HepG2 (cell line): ENCODE measurements around the gene C11orf68. TPM values are rescaled to one million over a fixed set of nuclear protein-coding genes. Genes with fewer than 3 reads are reported as not detected.

Experiments
- FOXK1 ChIP-seq: sonication (generic); formaldehyde crosslinking; IDR thresholded peaks from 2 replicates; pipeline ENCODE4 v1.4.0; 2020; ENCODE audit warnings: low read depth, missing genetic modification reagents, borderline replicate concordance
- GABPA ChIP-seq, 2 experiments: IDR thresholded peaks; 2 replicates each; pipeline ENCODE4 v1.6.1; 2011 to 2016; ENCODE audit warnings: low read depth in 2 of 2, low read length in 1 of 2, missing biosample characterization in 1 of 2, missing genetic modification characterization in 1 of 2
- JARID2 ChIP-seq: sonication (generic); formaldehyde crosslinking; IDR thresholded peaks from 2 replicates; pipeline ENCODE4 v1.8.1; 2023; ENCODE audit warnings: missing genetic modification reagents, inconsistent platforms; ENCODE audit not compliant: insufficient replicate concordance
- KLF6 ChIP-seq: IDR thresholded peaks from 2 replicates; pipeline ENCODE4 v1.8.0; 2016; ENCODE audit warnings: missing biosample characterization, missing genetic modification reagents
- NCOR1 ChIP-seq: fragments of 200-600 bp; sonication (generic); IDR thresholded peaks from 2 replicates; pipeline ENCODE4 v1.7.0; 2017; ENCODE audit warnings: antibody characterized with exemption, low read length, borderline replicate concordance
- NFATC3 ChIP-seq: sonication (generic); formaldehyde crosslinking; IDR thresholded peaks from 2 replicates; pipeline ENCODE4 v1.5.1; 2020; ENCODE audit warnings: mild to moderate bottlenecking, missing genetic modification reagents
- NKX3-1 ChIP-seq: sonication (generic); formaldehyde crosslinking; IDR thresholded peaks from 2 replicates; pipeline ENCODE4 v1.5.0; 2020; ENCODE audit warnings: missing genetic modification reagents
- POLR2AphosphoS5 ChIP-seq: IDR thresholded peaks from 2 replicates; pipeline ENCODE4 v1.6.1; 2012; ENCODE audit warnings: low read depth, low read length
- POLR2G ChIP-seq: fragments of 200-400 bp; formaldehyde crosslinking; IDR thresholded peaks from 2 replicates; pipeline ENCODE4 v1.6.1; 2018; ENCODE audit warnings: mild to moderate bottlenecking, low read depth, low read length, moderate library complexity
- SKI ChIP-seq: fragments of 450-650 bp; IDR thresholded peaks from one replicate; pipeline ENCODE4 v1.6.1; 2018; ENCODE audit warnings: mild to moderate bottlenecking; ENCODE audit not compliant: partially characterized antibody
- ZC3H13 ChIP-seq: sonication (generic); formaldehyde crosslinking; IDR thresholded peaks from 2 replicates; pipeline ENCODE4 v1.8.1; 2023; ENCODE audit warnings: mild to moderate bottlenecking, missing genetic modification reagents, moderate library complexity
- ZNF484 ChIP-seq: sonication (generic); formaldehyde crosslinking; IDR thresholded peaks from 2 replicates; pipeline ENCODE4 v1.5.1; 2020; ENCODE audit warnings: mild to moderate bottlenecking, low read depth, missing genetic modification reagents, borderline replicate concordance
- polyA plus RNA-seq, 8 experiments: library from polyadenylated mRNA; depleted of rRNA in 3 of 8; stranded (reverse) in 7 of 8; unstranded in 1 of 8; fragments of >200 nt; fragmentation: Illumina TruSeq in 4 of 8; extraction: Trizol in 4 of 8; gene quantifications; 2 replicates each; pipeline versions ENCODE4 v1.2.1 to v1.2.3, GENCODE V29; 2011 to 2016; ENCODE audit warnings: low read depth in 4 of 8, missing spikeins in 1 of 8, mixed read lengths in 1 of 8; ENCODE audit not compliant: insufficient read depth in 1 of 8
- total RNA-seq, 5 experiments: library from RNA; depleted of rRNA; stranded (reverse); fragments of >200 nt; fragmentation: Illumina TruSeq; extraction: Trizol; gene quantifications; 2 replicates each; pipeline ENCODE4 v1.2.3, GENCODE V29; 2016; ENCODE audit warnings: low read depth in 1 of 5
- TF ChIP-seq, protein P1 (sequence below): sonication (generic); formaldehyde crosslinking; IDR thresholded peaks from 2 replicates; pipeline ENCODE4 v1.5.1; 2020; ENCODE audit warnings: missing genetic modification reagents, mild to moderate bottlenecking, borderline replicate concordance
- TF ChIP-seq, protein P2 (sequence below): sonication (generic); formaldehyde crosslinking; IDR thresholded peaks from 2 replicates; pipeline ENCODE4 v1.5.1; 2020; ENCODE audit warnings: mild to moderate bottlenecking, moderate library complexity, missing genetic modification reagents
- TF ChIP-seq, protein P3 (sequence below): sonication (generic); formaldehyde crosslinking; IDR thresholded peaks from 2 replicates; pipeline ENCODE4 v1.4.0; 2020; ENCODE audit warnings: missing genetic modification reagents
- TF ChIP-seq, protein P4 (sequence below): conservative IDR thresholded peaks from 2 replicates; pipeline ENCODE4 v1.6.1; 2018; ENCODE audit warnings: missing genetic modification reagents
- TF ChIP-seq, protein P5 (sequence below), 2 experiments: sonication (generic) in 1 of 2; formaldehyde crosslinking in 1 of 2; IDR thresholded peaks; 2 replicates each; pipeline versions ENCODE4 v1.5.1 to v1.6.1; 2011 to 2020; ENCODE audit warnings: borderline replicate concordance in 1 of 2, low read depth in 1 of 2, low read length in 1 of 2, mild to moderate bottlenecking in 1 of 2, missing genetic modification reagents in 1 of 2, moderate library complexity in 1 of 2

The C11orf68 gene
- total and polyA plus RNA-seq, 2 of the 13 experiments (the other 11 are each of a cell fraction or from before 2014, with no cell fraction given) = 8.4 to 28.3 TPM

DNA sequence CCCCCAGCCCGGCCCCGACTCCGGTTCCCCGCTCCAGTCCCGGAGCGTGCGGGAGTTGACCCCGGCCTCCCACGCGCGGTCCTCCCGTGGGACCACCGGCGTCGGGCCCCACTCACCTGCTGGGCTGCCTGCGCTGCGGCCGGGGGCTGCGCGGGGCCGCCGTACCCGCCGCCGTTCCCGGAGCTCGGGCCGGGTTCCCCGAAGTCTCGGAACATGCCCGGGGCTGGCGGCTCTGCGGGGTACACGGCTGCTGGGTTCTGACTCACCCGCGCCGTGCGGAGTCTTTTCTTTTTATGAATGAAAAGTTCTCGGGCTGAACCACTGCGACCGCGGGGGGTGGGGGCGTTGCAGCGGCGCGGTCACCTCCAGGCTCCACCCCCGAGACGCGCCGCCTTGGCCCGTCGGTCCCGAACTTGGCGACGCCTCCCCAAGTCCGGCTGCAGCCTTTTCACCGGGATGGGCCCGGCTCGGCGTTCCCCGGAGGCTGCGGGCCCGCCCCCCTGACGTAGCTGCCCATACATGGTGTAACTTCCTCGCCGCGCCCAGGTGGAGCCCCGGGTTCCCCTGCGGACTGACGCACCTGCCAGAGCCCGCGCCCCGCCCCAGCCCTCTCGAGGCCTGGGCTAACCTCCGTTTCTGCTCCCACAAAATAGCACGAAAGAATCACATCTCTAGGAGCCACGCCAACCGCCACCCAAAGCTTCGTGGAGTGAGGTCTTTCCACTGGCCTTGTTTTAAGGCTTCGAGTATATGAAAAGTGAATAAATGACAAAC, 18.6 kb downstream of the C11orf68 start, which contains the start of gene FOSL1 (continued):
- TF ChIP-seq, protein P1, sequence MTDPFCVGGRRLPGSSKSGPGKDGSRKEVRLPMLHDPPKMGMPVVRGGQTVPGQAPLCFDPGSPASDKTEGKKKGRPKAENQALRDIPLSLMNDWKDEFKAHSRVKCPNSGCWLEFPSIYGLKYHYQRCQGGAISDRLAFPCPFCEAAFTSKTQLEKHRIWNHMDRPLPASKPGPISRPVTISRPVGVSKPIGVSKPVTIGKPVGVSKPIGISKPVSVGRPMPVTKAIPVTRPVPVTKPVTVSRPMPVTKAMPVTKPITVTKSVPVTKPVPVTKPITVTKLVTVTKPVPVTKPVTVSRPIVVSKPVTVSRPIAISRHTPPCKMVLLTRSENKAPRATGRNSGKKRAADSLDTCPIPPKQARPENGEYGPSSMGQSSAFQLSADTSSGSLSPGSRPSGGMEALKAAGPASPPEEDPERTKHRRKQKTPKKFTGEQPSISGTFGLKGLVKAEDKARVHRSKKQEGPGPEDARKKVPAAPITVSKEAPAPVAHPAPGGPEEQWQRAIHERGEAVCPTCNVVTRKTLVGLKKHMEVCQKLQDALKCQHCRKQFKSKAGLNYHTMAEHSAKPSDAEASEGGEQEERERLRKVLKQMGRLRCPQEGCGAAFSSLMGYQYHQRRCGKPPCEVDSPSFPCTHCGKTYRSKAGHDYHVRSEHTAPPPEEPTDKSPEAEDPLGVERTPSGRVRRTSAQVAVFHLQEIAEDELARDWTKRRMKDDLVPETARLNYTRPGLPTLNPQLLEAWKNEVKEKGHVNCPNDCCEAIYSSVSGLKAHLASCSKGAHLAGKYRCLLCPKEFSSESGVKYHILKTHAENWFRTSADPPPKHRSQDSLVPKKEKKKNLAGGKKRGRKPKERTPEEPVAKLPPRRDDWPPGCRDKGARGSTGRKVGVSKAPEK (CRISPR knock-in tag) = no peak
- no peak for TF ChIP-seq JARID2 (CRISPR knock-in tag)
- TF ChIP-seq NCOR1 = no peak
- 0 out of 2 replicates have a peak, but pooled peaks have one; percentile 57 for TF ChIP-seq NFATC3 (CRISPR knock-in tag)
- TF ChIP-seq, protein P2, sequence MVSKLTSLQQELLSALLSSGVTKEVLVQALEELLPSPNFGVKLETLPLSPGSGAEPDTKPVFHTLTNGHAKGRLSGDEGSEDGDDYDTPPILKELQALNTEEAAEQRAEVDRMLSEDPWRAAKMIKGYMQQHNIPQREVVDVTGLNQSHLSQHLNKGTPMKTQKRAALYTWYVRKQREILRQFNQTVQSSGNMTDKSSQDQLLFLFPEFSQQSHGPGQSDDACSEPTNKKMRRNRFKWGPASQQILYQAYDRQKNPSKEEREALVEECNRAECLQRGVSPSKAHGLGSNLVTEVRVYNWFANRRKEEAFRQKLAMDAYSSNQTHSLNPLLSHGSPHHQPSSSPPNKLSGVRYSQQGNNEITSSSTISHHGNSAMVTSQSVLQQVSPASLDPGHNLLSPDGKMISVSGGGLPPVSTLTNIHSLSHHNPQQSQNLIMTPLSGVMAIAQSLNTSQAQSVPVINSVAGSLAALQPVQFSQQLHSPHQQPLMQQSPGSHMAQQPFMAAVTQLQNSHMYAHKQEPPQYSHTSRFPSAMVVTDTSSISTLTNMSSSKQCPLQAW (CRISPR knock-in tag) = peak; percentile 78
- 0 out of 2 replicates have a peak, but pooled peaks have one; percentile 12 for TF ChIP-seq KLF6
- no peak for TF ChIP-seq ZC3H13
- TF ChIP-seq NKX3-1 (CRISPR knock-in tag) = no peak
- peak; percentile 65 for TF ChIP-seq POLR2AphosphoS5
- TF ChIP-seq, protein P3, sequence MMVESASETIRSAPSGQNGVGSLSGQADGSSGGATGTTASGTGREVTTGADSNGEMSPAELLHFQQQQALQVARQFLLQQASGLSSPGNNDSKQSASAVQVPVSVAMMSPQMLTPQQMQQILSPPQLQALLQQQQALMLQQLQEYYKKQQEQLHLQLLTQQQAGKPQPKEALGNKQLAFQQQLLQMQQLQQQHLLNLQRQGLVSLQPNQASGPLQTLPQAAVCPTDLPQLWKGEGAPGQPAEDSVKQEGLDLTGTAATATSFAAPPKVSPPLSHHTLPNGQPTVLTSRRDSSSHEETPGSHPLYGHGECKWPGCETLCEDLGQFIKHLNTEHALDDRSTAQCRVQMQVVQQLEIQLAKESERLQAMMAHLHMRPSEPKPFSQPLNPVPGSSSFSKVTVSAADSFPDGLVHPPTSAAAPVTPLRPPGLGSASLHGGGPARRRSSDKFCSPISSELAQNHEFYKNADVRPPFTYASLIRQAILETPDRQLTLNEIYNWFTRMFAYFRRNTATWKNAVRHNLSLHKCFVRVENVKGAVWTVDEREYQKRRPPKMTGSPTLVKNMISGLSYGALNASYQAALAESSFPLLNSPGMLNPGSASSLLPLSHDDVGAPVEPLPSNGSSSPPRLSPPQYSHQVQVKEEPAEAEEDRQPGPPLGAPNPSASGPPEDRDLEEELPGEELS (CRISPR knock-in tag) = no peak
- TF ChIP-seq ZNF484 (CRISPR knock-in tag) = no peak
- no peak for TF ChIP-seq GABPA (IDR thresholded peaks at IDR 0.05; ENCODE audit: low read depth, low read length)
- peak; percentile 40; the same call in 1 of the 2 replicates for TF ChIP-seq GABPA (CRISPR knock-in tag; IDR thresholded peaks at IDR 0.05; ENCODE audit: low read depth)
- 0 out of 2 replicates have a peak, but pooled peaks have one; percentile 33 for TF ChIP-seq FOXK1 (CRISPR knock-in tag)
- TF ChIP-seq, protein P4, sequence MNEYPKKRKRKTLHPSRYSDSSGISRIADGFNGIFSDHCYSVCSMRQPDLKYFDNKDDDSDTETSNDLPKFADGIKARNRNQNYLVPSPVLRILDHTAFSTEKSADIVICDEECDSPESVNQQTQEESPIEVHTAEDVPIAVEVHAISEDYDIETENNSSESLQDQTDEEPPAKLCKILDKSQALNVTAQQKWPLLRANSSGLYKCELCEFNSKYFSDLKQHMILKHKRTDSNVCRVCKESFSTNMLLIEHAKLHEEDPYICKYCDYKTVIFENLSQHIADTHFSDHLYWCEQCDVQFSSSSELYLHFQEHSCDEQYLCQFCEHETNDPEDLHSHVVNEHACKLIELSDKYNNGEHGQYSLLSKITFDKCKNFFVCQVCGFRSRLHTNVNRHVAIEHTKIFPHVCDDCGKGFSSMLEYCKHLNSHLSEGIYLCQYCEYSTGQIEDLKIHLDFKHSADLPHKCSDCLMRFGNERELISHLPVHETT (CRISPR knock-in tag) = peak; percentile 49; the same call in 1 of the 2 replicates
- peak; percentile 66 for TF ChIP-seq SKI
- TF ChIP-seq POLR2G = peak; percentile 95
- TF ChIP-seq, protein P5, sequence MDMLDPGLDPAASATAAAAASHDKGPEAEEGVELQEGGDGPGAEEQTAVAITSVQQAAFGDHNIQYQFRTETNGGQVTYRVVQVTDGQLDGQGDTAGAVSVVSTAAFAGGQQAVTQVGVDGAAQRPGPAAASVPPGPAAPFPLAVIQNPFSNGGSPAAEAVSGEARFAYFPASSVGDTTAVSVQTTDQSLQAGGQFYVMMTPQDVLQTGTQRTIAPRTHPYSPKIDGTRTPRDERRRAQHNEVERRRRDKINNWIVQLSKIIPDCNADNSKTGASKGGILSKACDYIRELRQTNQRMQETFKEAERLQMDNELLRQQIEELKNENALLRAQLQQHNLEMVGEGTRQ (IDR thresholded peaks at IDR 0.05; ENCODE audit: low read depth, low read length) = no peak
- TF ChIP-seq, protein P5 (CRISPR knock-in tag; IDR thresholded peaks at IDR 0.05; ENCODE audit: borderline replicate concordance) = peak; percentile 96; the same call in 1 of the 2 replicates
